BJ (cell line): ENCODE data around the gene DHCR24. TPM values are rescaled to one million over a fixed set of nuclear protein-coding genes. Genes with fewer than 3 reads are reported as not detected.

ENCODE experiments used
- CTCF ChIA-PET: fragments of 350-600 bp; formaldehyde crosslinking; extraction: SDS; loops from one replicate; lab custom pipeline; 2021; ENCODE audit warnings: antibody characterized with exemption, inconsistent platforms; lab: Yijun Ruan, JAX
- POLR2A ChIA-PET: fragments of 300-600 bp; sonication (Branson Sonifier 250); formaldehyde crosslinking; extraction: SDS; loops from one replicate; lab custom pipeline; 2021; ENCODE audit warnings: antibody characterized with exemption; lab: Charles Lee
- DNase-seq: peaks from one replicate; pipeline ENCODE4 v3.0.0-alpha.2; 2011; ENCODE audit warnings: low read depth
- H3K27me3 ChIP-seq: 2 replicates; pipeline ENCODE4 v1.6.0; 2011; ENCODE audit warnings: low read length; ENCODE audit not compliant: control insufficient read depth, insufficient read depth
- H3K36me3 ChIP-seq: 2 replicates; pipeline ENCODE4 v1.5.1; 2011; ENCODE audit warnings: low read length; ENCODE audit not compliant: control insufficient read depth, insufficient read depth
- H3K4me3 ChIP-seq: 2 replicates; pipeline ENCODE4 v1.5.1; 2011; ENCODE audit warnings: low read depth, mild to moderate bottlenecking, control low read depth, low read length
- CTCF ChIP-seq: IDR thresholded peaks from 2 replicates; pipeline ENCODE4 v1.5.1; 2011; ENCODE audit warnings: low read depth, mild to moderate bottlenecking, control low read depth, inconsistent platforms, low read length, moderate library complexity; ENCODE audit not compliant: insufficient read depth
- polyA plus RNA-seq: library from polyadenylated mRNA; depleted of rRNA; stranded (reverse); fragments of >200 nt; gene quantifications from 2 replicates; pipeline ENCODE4 v1.2.3, GENCODE V29; 2011

The DHCR24 gene
- polyA plus RNA-seq, 1 experiment: 75.0 TPM

GRCh38 chr1:54864460-54865208, 22.4 kb downstream of the DHCR24 start:
- POLR2A ChIA-PET: no interaction called here
- H3K36me3 ChIP-seq: peaks cover 14% of the 10 kb centered on the region
- no peak overlapping the region for H3K4me3 ChIP-seq
- DNase-seq: no peak
- CTCF ChIA-PET: interaction anchor here (1.4 kb wide), 1 partner anchor 81 kb away, joined by 3 read pairs; no protein-coding TSS in a partner anchor
- no peak for TF ChIP-seq CTCF
- no peaks in the 10 kb centered on the region for H3K27me3 ChIP-seq

GRCh38 chr1:54863267-54863665, 23.7 kb downstream of the DHCR24 start:
- Histone ChIP-seq H3K27me3 (no peaks in the 10 kb centered on the region), H3K36me3 (peaks cover 16% of the 10 kb centered on the region), H3K4me3 (no peak overlapping the region)
- no peak for TF ChIP-seq CTCF
- no peak for DNase-seq
- ChIA-PET CTCF (no interaction called here), POLR2A (no interaction called here)

GRCh38 chr1:54861070-54861761, 25.8 kb downstream of the DHCR24 start:
- no peak for DNase-seq
- no peak for TF ChIP-seq CTCF
- Histone ChIP-seq H3K27me3 (no peaks in the 10 kb centered on the region), H3K36me3 (peaks cover 11% of the 10 kb centered on the region), H3K4me3 (no peak overlapping the region)
- POLR2A ChIA-PET: no interaction called here
- CTCF ChIA-PET: interaction anchor here (0.6 to 1.2 kb wide), 4 partner anchors 83 to 877 kb away, joined by 3 to 5 read pairs (median 4); no protein-coding TSS in a partner anchor

GRCh38 chr1:54859700-54860391, 27.1 kb downstream of the DHCR24 start:
- H3K4me3 ChIP-seq: no peak overlapping the region
- H3K36me3 ChIP-seq: peaks cover 6% of the 10 kb centered on the region
- no peak for DNase-seq
- H3K27me3 ChIP-seq: no peaks in the 10 kb centered on the region
- ChIA-PET POLR2A (no interaction called here), CTCF (interaction anchor here (0.6 to 0.9 kb wide), 2 partner anchors 9 to 50 kb away, joined by 3 to 4 read pairs; no protein-coding TSS in a partner anchor)
- TF ChIP-seq CTCF: no peak
